Skeletal muscle tissue (tissue), 4 donors: ENCODE results near the gene LRRC32. TPM values are rescaled to one million over a fixed set of nuclear protein-coding genes. Genes with fewer than 3 reads are reported as not detected.

Experiments used
- H3K27ac ChIP-seq: one replicate; pipeline ENCODE4 v1.7.0; 2013; ENCODE audit warnings: mild to moderate bottlenecking, low read depth, low read length, inconsistent platforms
- H3K27me3 ChIP-seq, 3 donors: one replicate each; pipeline ENCODE4 v1.7.0; 2013; ENCODE audit warnings: low read length in 3 of 3; ENCODE audit not compliant: control insufficient read depth in 3 of 3, insufficient read depth in 3 of 3
- H3K36me3 ChIP-seq, 3 donors: one replicate each; pipeline ENCODE4 v1.7.0; 2013; ENCODE audit warnings: low read length in 3 of 3; ENCODE audit not compliant: control insufficient read depth in 3 of 3, insufficient read depth in 3 of 3
- H3K4me1 ChIP-seq, 3 donors: one replicate each; pipeline ENCODE4 v1.7.0; 2013; ENCODE audit warnings: low read length in 3 of 3, mild to moderate bottlenecking in 3 of 3; ENCODE audit not compliant: control insufficient read depth in 3 of 3, insufficient read depth in 3 of 3
- H3K4me3 ChIP-seq, 3 donors: one replicate each; pipeline ENCODE4 v1.7.0; 2013; ENCODE audit warnings: low read length in 3 of 3
- H3K9ac ChIP-seq, 3 donors: one replicate each; pipeline ENCODE4 v1.7.0; 2013; ENCODE audit warnings: low read length in 3 of 3, mild to moderate bottlenecking in 3 of 3, moderate library complexity in 2 of 3, low read depth in 1 of 3
- H3K9me3 ChIP-seq, 3 donors: one replicate each; pipeline ENCODE4 v1.7.0; 2013; ENCODE audit warnings: low read length in 3 of 3; ENCODE audit not compliant: control insufficient read depth in 3 of 3
- total RNA-seq: library from RNA; depleted of rRNA; stranded (reverse); fragments of >200 nt; gene quantifications from one replicate; pipeline ENCODE4 v1.2.3, GENCODE V29; 2014
- donor health status: Osteomylitis.

Gene LRRC32
- total RNA-seq, 1 donor from 2014 or later = 6.3 TPM

- H3K4me1 ChIP-seq = no peaks in the 10 kb centered on the region
- H3K9ac ChIP-seq = no peak overlapping the region
- H3K27ac ChIP-seq = no peak overlapping the region
- no peak overlapping the region for H3K4me3 ChIP-seq
- H3K27me3 ChIP-seq = no peaks in the 10 kb centered on the region
- H3K36me3 ChIP-seq = no peaks in the 10 kb centered on the region
- peaks cover 0 to 5% (median 3%) of the 10 kb centered on the region in 3 donors for H3K9me3 ChIP-seq
These were observed 38.6 kb upstream of the LRRC32 start for GRCh38 chr11:76708972-76709660.

GRCh38 chr11:76707293-76707825 lies 36.8 kb upstream of the LRRC32 start:
- Histone ChIP-seq H3K4me3 (no peak overlapping the region), H3K9ac (no peak overlapping the region)

GRCh38 chr11:76706667-76707066 lies 36.1 kb upstream of the LRRC32 start:
- no peak overlapping the region for H3K4me3 ChIP-seq
- peaks cover 0 to 5% (median 3%) of the 10 kb centered on the region in 3 donors for H3K9me3 ChIP-seq
- no peaks in the 10 kb centered on the region for H3K27me3 ChIP-seq
- H3K36me3 ChIP-seq = no peaks in the 10 kb centered on the region
- peaks cover 0 to 1% (median 0%) of the 10 kb centered on the region in 3 donors for H3K4me1 ChIP-seq
- H3K27ac ChIP-seq = no peak overlapping the region
- no peak overlapping the region for H3K9ac ChIP-seq

More at GRCh38 chr11:76707293-76707825, 36.8 kb upstream of the LRRC32 start:
- no peak overlapping the region for H3K27ac ChIP-seq
- no peaks in the 10 kb centered on the region for H3K27me3 ChIP-seq
- H3K36me3 ChIP-seq = no peaks in the 10 kb centered on the region
- peaks cover 0 to 5% (median 3%) of the 10 kb centered on the region in 3 donors for H3K9me3 ChIP-seq
- no peaks in the 10 kb centered on the region for H3K4me1 ChIP-seq

GRCh38 chr11:76705826-76706225 lies 35.3 kb upstream of the LRRC32 start:
- Histone ChIP-seq H3K9me3 (peaks cover 0 to 5% (median 3%) of the 10 kb centered on the region in 3 donors), H3K36me3 (no peaks in the 10 kb centered on the region), H3K9ac (no peak overlapping the region), H3K4me1 (peaks cover 0 to 3% (median 0%) of the 10 kb centered on the region in 3 donors), H3K4me3 (no peak overlapping the region), H3K27me3 (no peaks in the 10 kb centered on the region), H3K27ac (no peak overlapping the region)

GRCh38 chr11:76704171-76704948 lies 33.8 kb upstream of the LRRC32 start:
- Histone ChIP-seq H3K9ac (no peak overlapping the region), H3K4me3 (no peak overlapping the region)

GRCh38 chr11:76703707-76704106 lies 33.2 kb upstream of the LRRC32 start:
- no peaks in the 10 kb centered on the region for H3K27me3 ChIP-seq
- H3K9me3 ChIP-seq = peaks cover 0 to 5% (median 3%) of the 10 kb centered on the region in 3 donors
- H3K36me3 ChIP-seq = no peaks in the 10 kb centered on the region
- peaks cover 0 to 10% (median 8%) of the 10 kb centered on the region in 3 donors for H3K4me1 ChIP-seq
- no peak overlapping the region for H3K4me3 ChIP-seq
- no peak overlapping the region for H3K27ac ChIP-seq
- H3K9ac ChIP-seq = no peak overlapping the region

More at GRCh38 chr11:76704171-76704948, 33.8 kb upstream of the LRRC32 start:
- Histone ChIP-seq H3K9me3 (peaks cover 0 to 5% (median 3%) of the 10 kb centered on the region in 3 donors), H3K4me1 (peaks cover 0 to 10% (median 8%) of the 10 kb centered on the region in 3 donors), H3K36me3 (no peaks in the 10 kb centered on the region), H3K27ac (no peak overlapping the region), H3K27me3 (no peaks in the 10 kb centered on the region)

- Histone ChIP-seq H3K27ac (no peak overlapping the region), H3K4me3 (no peak overlapping the region), H3K4me1 (peaks cover 0 to 10% (median 8%) of the 10 kb centered on the region in 3 donors), H3K27me3 (no peaks in the 10 kb centered on the region), H3K9ac (no peak overlapping the region), H3K9me3 (peaks cover 0 to 5% (median 3%) of the 10 kb centered on the region in 3 donors), H3K36me3 (no peaks in the 10 kb centered on the region)
These were observed 32.0 kb upstream of the LRRC32 start for GRCh38 chr11:76702336-76703128.

- peaks cover 0 to 10% (median 8%) of the 10 kb centered on the region in 3 donors for H3K4me1 ChIP-seq
- H3K27ac ChIP-seq = no peak overlapping the region
- peaks cover 0 to 5% (median 3%) of the 10 kb centered on the region in 3 donors for H3K9me3 ChIP-seq
- H3K27me3 ChIP-seq = no peaks in the 10 kb centered on the region
- H3K9ac ChIP-seq = peak overlapping the region in 1 of 3 donors; percentile 35
- H3K4me3 ChIP-seq = no peak overlapping the region
- H3K36me3 ChIP-seq = no peaks in the 10 kb centered on the region
These were observed 30.9 kb upstream of the LRRC32 start for GRCh38 chr11:76701294-76702040.
